ENCODE results near the gene USP10. TPM values are rescaled to one million over a fixed set of nuclear protein-coding genes. Genes with fewer than 3 reads are reported as not detected.

USP10 gene
- polyA plus RNA-seq, 4 donors: 109 to 150 (median 141) TPM

GRCh38 chr16:84820305-84820684 lies 120.5 kb downstream of the USP10 start:
- no peak for DNase-seq (ENCODE audit: low read depth in 4 of 4, low spot score in 3 of 4)

- no peak for DNase-seq (ENCODE audit: low read depth in 4 of 4, low spot score in 3 of 4)
Measured at GRCh38 chr16:84820771-84821170, 121.0 kb downstream of the USP10 start.

GRCh38 chr16:84821179-84821578 lies 121.4 kb downstream of the USP10 start:
- no peak for DNase-seq (ENCODE audit: low read depth in 4 of 4, low spot score in 3 of 4)

- DNase-seq (ENCODE audit: low read depth in 4 of 4, low spot score in 3 of 4): no peak
Measured at GRCh38 chr16:84821728-84822689, 122.2 kb downstream of the USP10 start.

- no peak for DNase-seq (ENCODE audit: low read depth in 4 of 4, low spot score in 3 of 4)
Measured at GRCh38 chr16:84822990-84823389, 123.2 kb downstream of the USP10 start.

DNA sequence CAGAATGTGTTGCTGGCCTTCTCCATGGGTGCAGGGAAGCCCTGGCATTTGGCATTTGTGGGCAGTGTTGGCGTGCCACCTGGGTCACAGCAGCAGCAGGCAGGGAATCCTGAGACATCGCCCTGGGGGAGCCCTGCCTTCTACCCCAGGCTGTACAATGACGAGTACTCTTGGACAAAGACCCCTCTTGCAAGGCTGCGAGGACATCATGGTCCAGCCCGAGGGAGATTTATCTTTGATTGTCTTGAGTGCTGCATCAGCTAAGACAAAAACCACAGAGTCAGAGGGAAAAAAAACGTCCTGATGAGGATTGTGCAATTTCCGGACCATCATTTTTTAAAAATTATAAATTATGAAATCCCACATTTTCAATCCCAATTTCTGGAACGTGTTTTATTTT lies 123.7 kb downstream of the USP10 start:
- DNase-seq (ENCODE audit: low read depth in 4 of 4, low spot score in 3 of 4): no peak

- no peak for DNase-seq (ENCODE audit: low read depth in 4 of 4, low spot score in 3 of 4)
Measured at GRCh38 chr16:84823926-84824325, 124.1 kb downstream of the USP10 start.

DNA sequence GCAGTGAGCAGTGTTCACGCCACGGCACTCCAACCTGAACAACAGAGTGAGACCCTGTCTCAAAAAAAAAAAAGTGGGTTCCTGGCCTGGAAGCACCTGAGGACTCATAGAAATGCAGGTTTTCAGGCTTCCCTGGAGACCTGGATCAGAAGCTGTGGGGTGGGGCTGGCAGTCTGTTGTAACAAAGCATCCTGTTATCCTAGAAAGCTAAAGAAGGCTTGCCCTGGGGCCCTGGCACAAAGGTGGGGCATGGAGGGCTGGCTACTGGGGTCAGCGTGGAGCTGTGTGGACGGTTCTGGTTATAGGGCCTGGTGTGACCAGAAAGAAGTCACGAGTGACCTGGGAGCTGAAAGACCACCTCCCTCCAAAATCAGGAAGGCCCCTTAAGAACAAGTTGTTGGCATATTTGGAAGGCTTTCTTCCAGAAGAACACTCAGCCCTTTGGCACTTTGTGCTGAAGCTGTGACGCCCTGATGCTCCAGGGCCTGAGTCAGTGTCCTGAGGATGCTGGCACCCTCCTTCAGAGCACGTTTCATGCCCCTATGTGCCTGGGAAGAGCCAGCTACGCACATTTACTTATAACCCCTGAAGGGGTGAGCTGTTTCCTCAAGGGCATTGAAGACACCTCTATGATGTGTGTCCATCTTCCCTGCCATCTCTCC lies 126.2 kb downstream of the USP10 start:
- no peak for DNase-seq (ENCODE audit: low read depth in 4 of 4, low spot score in 3 of 4)

GRCh38 chr16:84826558-84826941 lies 126.8 kb downstream of the USP10 start:
- DNase-seq (ENCODE audit: low read depth in 4 of 4, low spot score in 3 of 4): no peak

- DNase-seq (ENCODE audit: low read depth in 4 of 4, low spot score in 3 of 4): no peak
Measured at GRCh38 chr16:84827131-84827574, 127.4 kb downstream of the USP10 start.

DNA sequence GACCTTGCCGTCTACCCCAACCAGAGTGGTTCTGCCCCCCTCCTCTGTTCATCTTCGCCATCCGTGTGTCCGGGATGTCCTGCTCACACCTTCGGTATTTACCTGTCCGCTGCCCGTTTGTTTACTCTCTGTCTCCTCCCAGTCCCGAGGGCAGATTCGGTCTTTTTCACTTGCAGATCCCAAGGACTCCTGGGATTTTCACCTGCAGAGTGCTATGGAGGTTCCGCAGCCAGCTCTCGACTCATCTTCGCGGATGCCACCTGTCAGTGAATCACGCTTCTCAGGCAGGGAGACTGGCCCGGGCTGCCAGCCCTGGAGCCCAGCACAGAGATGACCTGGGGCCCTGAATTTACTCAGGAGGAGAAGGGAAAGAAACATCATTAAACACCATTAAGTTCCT lies 128.1 kb downstream of the USP10 start:
- no peak for DNase-seq (ENCODE audit: low read depth in 4 of 4, low spot score in 3 of 4)

GRCh38 chr16:84828322-84828721 lies 128.5 kb downstream of the USP10 start:
- no peak for DNase-seq (ENCODE audit: low read depth in 4 of 4, low spot score in 3 of 4)

Other genes with a start within 250 kb of the USP10 start
- 10 to 100 TPM; 18.7 to 21.7 (median 19.2) TPM for gene MEAK7, start 195.3 kb upstream of the USP10 start, polyA plus RNA-seq (ENCODE audit: insufficient read length in 4 of 4)
- 100 to 1,000 TPM; 135 to 166 (median 153) TPM for gene COTL1, start 81.9 kb upstream of the USP10 start, polyA plus RNA-seq (ENCODE audit: insufficient read length in 4 of 4)
- gene KLHL36, start 51.5 kb upstream of the USP10 start, polyA plus RNA-seq (ENCODE audit: insufficient read length in 4 of 4): 10 to 100 TPM; 24.3 to 27.2 (median 26.4) TPM
- 1 to 10 TPM; 6.5 to 9.7 (median 7.5) TPM for gene CRISPLD2, start 120.0 kb downstream of the USP10 start, polyA plus RNA-seq (ENCODE audit: insufficient read length in 4 of 4)

All from right renal pelvis (tissue), 4 donors.